22Rv1 (cell line): Measurements from ENCODE around the gene LILRA1.

ENCODE experiments used
- CTCF ChIP-seq: fragments of 450-650 bp; IDR thresholded peaks from 2 replicates; pipeline ENCODE4 v1.5.1; 2017; ENCODE audit warnings: mild to moderate bottlenecking
- ZFX ChIP-seq: fragments of 450-650 bp; IDR thresholded peaks from 2 replicates; pipeline ENCODE4 v1.6.1; 2017; ENCODE audit warnings: antibody characterized with exemption, borderline replicate concordance

- TF ChIP-seq CTCF (no peak), ZFX (no peak)
Observed at GRCh38 chr19:54554896-54555295, 38.5 kb upstream of the LILRA1 start.
